ENCODE measurements around the gene METAP1.
"Not testable (repeated sequence)": the region's sequence is repeated elsewhere in the genome, so short reads cannot be mapped to it uniquely, and the experiment has no call there.

METAP1 gene

GRCh38 chr4:99043346-99043745 lies 47.8 kb downstream of the METAP1 start:
- DNase-seq (ENCODE audit: low read depth in 1 of 2, low spot score in 1 of 2) = no peak
- in situ Hi-C loops (cut with HindIII; ENCODE audit: low pct_unique_long_range_greater_than_20kb, low sequenced_read_pairs) = no loop called here

GRCh38 chr4:99047710-99048109 lies 52.2 kb downstream of the METAP1 start:
- in situ Hi-C loops (cut with HindIII; ENCODE audit: low pct_unique_long_range_greater_than_20kb, low sequenced_read_pairs) = no loop called here
- DNase-seq (ENCODE audit: low read depth in 1 of 2, low spot score in 1 of 2) = no peak
- no peak for TF ChIP-seq JUND (IDR thresholded peaks at IDR 0.05; ENCODE audit: low read depth)

More at GRCh38 chr4:99043346-99043745, 47.8 kb downstream of the METAP1 start:
- no peak for TF ChIP-seq JUND (IDR thresholded peaks at IDR 0.05; ENCODE audit: low read depth)

GRCh38 chr4:99052902-99053301 lies 57.4 kb downstream of the METAP1 start:
- no peak for TF ChIP-seq JUND (IDR thresholded peaks at IDR 0.05; ENCODE audit: low read depth)
- in situ Hi-C loops (cut with HindIII; ENCODE audit: low pct_unique_long_range_greater_than_20kb, low sequenced_read_pairs) = no loop called here
- DNase-seq (ENCODE audit: low read depth in 1 of 2, low spot score in 1 of 2) = no peak

GRCh38 chr4:99054428-99054994 lies 59.0 kb downstream of the METAP1 start:
- no peak for DNase-seq (ENCODE audit: low read depth in 1 of 2, low spot score in 1 of 2)
- in situ Hi-C loops (cut with HindIII; ENCODE audit: low pct_unique_long_range_greater_than_20kb, low sequenced_read_pairs) = no loop called here
- TF ChIP-seq JUND (IDR thresholded peaks at IDR 0.05; ENCODE audit: low read depth) = no peak

GRCh38 chr4:99058228-99058627 lies 62.7 kb downstream of the METAP1 start:
- in situ Hi-C loops (cut with HindIII; ENCODE audit: low pct_unique_long_range_greater_than_20kb, low sequenced_read_pairs) = no loop called here
- no peak for DNase-seq (ENCODE audit: low read depth in 1 of 2, low spot score in 1 of 2)
- TF ChIP-seq JUND (IDR thresholded peaks at IDR 0.05; ENCODE audit: low read depth) = no peak

GRCh38 chr4:99059550-99059949 lies 64.0 kb downstream of the METAP1 start:
- no peak for DNase-seq (ENCODE audit: low read depth in 1 of 2, low spot score in 1 of 2)
- in situ Hi-C loops (cut with HindIII; ENCODE audit: low pct_unique_long_range_greater_than_20kb, low sequenced_read_pairs) = no loop called here

GRCh38 chr4:99061048-99061700 lies 65.7 kb downstream of the METAP1 start:
- in situ Hi-C loops (cut with HindIII; ENCODE audit: low pct_unique_long_range_greater_than_20kb, low sequenced_read_pairs) = no loop called here
- no peak for TF ChIP-seq JUND (IDR thresholded peaks at IDR 0.05; ENCODE audit: low read depth)
- no peak for DNase-seq (ENCODE audit: low read depth in 1 of 2, low spot score in 1 of 2)

More at GRCh38 chr4:99059550-99059949, 64.0 kb downstream of the METAP1 start:
- TF ChIP-seq JUND (IDR thresholded peaks at IDR 0.05; ENCODE audit: low read depth) = no peak

- no peak for DNase-seq (ENCODE audit: low read depth in 1 of 2, low spot score in 1 of 2)
- TF ChIP-seq JUND (IDR thresholded peaks at IDR 0.05; ENCODE audit: low read depth) = no peak
- in situ Hi-C loops (cut with HindIII; ENCODE audit: low pct_unique_long_range_greater_than_20kb, low sequenced_read_pairs) = no loop called here
These were observed 66.6 kb downstream of the METAP1 start for GRCh38 chr4:99062120-99062519.

GRCh38 chr4:99065521-99065920 lies 70.0 kb downstream of the METAP1 start:
- DNase-seq (ENCODE audit: low read depth in 1 of 2, low spot score in 1 of 2); in situ Hi-C loops (cut with HindIII; ENCODE audit: low pct_unique_long_range_greater_than_20kb, low sequenced_read_pairs): not testable (repeated sequence)

GRCh38 chr4:99067617-99068016 lies 72.1 kb downstream of the METAP1 start:
- no peak for TF ChIP-seq JUND (IDR thresholded peaks at IDR 0.05; ENCODE audit: low read depth)

GRCh38 chr4:99071159-99071558 lies 75.6 kb downstream of the METAP1 start:
- in situ Hi-C loops (cut with HindIII; ENCODE audit: low pct_unique_long_range_greater_than_20kb, low sequenced_read_pairs) = no loop called here
- DNase-seq (ENCODE audit: low read depth in 1 of 2, low spot score in 1 of 2) = no peak
- no peak for TF ChIP-seq JUND (IDR thresholded peaks at IDR 0.05; ENCODE audit: low read depth)

More at GRCh38 chr4:99067617-99068016, 72.1 kb downstream of the METAP1 start:
- no peak for DNase-seq (ENCODE audit: low read depth in 1 of 2, low spot score in 1 of 2)
- in situ Hi-C loops (cut with HindIII; ENCODE audit: low pct_unique_long_range_greater_than_20kb, low sequenced_read_pairs) = no loop called here

GRCh38 chr4:99074816-99075215 lies 79.3 kb downstream of the METAP1 start:
- DNase-seq (ENCODE audit: low read depth in 1 of 2, low spot score in 1 of 2) = no peak
- TF ChIP-seq JUND (IDR thresholded peaks at IDR 0.05; ENCODE audit: low read depth) = no peak
- in situ Hi-C loops (cut with HindIII; ENCODE audit: low pct_unique_long_range_greater_than_20kb, low sequenced_read_pairs) = no loop called here

GRCh38 chr4:99076292-99076976 lies 80.9 kb downstream of the METAP1 start:
- TF ChIP-seq JUND (IDR thresholded peaks at IDR 0.05; ENCODE audit: low read depth) = no peak
- in situ Hi-C loops (cut with HindIII; ENCODE audit: low pct_unique_long_range_greater_than_20kb, low sequenced_read_pairs) = no loop called here
- DNase-seq (ENCODE audit: low read depth in 1 of 2, low spot score in 1 of 2) = no peak

Measured in T47D (cell line).